ENCODE data around the gene CALU. TPM values are rescaled to one million over a fixed set of nuclear protein-coding genes. Genes with fewer than 3 reads are reported as not detected.

Gene CALU
- total RNA-seq, 1 donor from 2014 or later = 169 TPM

DNA sequence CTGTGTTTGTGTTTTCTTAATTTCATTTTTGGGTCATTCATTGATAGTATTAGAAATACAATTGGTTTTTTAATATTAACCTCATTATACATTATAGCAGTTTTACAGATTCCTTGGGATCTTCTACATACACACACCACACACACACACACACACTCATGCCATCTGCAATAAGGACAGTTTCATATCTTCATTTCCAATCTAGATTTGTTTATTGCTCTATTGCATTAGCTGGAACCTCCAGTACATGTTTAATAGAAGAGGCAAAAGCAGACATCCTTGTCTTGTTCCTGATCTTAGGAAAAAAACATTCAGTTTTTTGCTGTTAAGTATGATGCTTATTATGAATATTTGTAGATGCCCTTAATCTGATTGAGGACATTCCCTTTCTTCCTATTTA, 17.8 kb upstream of the CALU start:
- no peak for DNase-seq (ENCODE audit: low spot score)

- DNase-seq (ENCODE audit: low spot score) = no peak
Observed at GRCh38 chr7:128724743-128725142, 14.4 kb upstream of the CALU start.

- no peak for DNase-seq (ENCODE audit: low spot score)
Observed at GRCh38 chr7:128725531-128725930, 13.6 kb upstream of the CALU start.

DNA sequence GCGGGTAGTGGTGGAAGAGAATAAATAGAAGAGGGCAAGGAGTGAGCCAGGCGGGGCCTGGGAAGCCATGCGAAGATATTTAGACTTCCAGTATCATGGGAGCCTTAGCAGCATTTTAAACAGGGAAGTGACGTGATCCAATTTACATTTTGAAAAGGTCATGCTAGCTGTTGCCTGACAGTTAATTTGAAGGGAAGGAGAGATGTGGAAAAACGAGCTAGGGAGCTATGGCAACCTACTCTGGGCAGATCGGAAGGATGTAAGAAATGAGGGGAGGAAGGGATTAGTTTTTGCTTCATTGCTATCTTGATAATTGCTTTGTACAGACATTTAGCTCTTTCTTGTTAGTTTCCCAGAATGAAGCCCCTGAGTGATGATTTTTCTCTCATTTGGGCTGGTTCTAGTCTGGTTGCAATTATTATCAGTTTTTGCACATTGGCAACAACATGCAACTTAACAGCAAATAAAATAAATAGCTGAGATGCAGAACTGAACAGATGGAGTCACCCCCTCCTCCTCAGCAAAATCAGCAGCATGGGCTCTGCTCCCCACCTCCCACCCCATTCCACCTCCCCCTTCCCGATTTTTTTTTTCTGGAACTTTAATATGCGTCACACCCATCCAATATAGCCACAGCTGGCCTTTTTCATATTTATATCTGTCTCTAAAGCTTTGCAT, 13.0 kb upstream of the CALU start:
- DNase-seq (ENCODE audit: low spot score) = no peak

DNA sequence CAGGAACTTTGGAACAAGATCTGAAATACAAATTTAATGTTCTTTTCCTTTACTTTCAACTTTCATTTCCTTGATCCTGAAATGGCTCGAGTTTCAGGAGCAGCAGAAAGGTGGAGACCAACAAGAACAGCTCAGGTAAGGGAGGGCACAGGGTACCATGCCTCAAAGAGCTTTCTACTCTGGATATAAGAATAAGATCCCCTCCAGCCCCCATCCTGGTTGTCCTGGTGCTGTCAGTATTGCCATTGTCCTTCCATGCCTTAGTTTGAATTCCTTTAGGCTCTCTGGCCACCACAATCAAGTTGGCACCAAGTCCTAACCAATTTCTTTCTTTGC, 12.5 kb upstream of the CALU start:
- no peak for DNase-seq (ENCODE audit: low spot score)

DNA sequence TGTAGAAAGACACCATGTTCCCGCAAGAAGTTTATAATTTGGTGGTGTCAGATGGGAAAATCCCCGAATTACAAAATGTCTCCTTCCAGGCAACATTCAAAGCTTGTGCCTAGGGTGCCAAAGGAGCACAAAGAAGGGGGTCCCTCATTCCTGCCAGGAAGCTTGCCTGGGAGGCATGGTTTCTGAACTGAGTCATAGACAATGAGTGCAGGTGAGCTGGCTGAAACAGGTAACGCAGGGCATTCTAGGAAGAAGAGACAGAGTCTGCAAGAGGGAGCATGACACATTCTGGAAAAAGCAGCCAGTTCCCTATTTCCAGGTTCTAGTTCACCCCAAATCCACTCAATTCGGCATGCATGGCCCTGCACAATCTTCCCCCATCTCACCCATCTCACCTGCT, 11.9 kb upstream of the CALU start:
- no peak for DNase-seq (ENCODE audit: low spot score)

GRCh38 chr7:128728598-128728997, 10.6 kb upstream of the CALU start:
- no peak for DNase-seq (ENCODE audit: low spot score)

- no peak for DNase-seq (ENCODE audit: low spot score)
Observed at GRCh38 chr7:128729494-128729893, 9.7 kb upstream of the CALU start.

DNA sequence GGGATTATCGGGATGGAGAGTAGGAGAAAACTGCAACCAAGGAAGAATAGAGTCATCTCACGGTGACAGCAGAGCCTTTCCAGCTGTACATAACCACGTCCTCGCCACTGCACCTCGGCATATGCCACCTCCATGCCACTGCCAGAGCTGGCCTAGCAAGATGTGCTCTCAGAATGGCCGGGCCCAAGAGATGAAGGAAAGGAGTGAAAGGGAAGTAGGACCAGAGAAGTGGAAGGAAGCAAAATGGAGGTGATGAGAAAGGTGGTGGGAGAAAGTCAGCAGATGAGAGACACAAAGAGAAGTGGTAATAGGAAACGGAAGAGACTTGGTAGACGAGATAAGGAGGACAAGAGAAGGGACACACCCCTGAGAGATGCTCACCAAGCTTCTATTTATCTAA, 8.0 kb upstream of the CALU start:
- DNase-seq (ENCODE audit: low spot score) = no peak

- no peak for DNase-seq (ENCODE audit: low spot score)
Observed at GRCh38 chr7:128732521-128733277, 6.5 kb upstream of the CALU start.

- DNase-seq (ENCODE audit: low spot score) = no peak
Observed at GRCh38 chr7:128733278-128733645, 5.9 kb upstream of the CALU start.

GRCh38 chr7:128734890-128735289, 4.3 kb upstream of the CALU start:
- DNase-seq (ENCODE audit: low spot score) = no peak

DNA sequence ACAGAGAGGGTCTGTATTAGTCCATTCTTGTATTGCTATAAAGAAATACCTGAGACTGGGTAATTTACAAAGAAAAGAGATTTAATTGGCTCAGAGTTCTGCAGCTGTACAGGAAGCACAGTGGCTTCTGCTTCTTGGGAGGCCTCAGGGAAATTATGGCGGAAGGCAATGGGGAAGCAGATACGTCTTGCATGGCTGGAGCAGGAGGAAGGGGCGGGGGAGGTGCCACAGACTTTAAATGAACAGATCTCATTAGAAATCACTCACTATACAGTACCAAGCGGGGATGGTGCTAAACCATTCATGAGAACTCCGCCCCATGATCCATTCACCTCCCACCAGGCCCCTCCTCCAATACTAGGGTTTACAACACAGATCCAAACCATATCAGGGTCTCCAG, 3.7 kb upstream of the CALU start:
- DNase-seq (ENCODE audit: low spot score) = no peak

GRCh38 chr7:128737441-128737840, 1.7 kb upstream of the CALU start:
- no peak for DNase-seq (ENCODE audit: low spot score)

DNA sequence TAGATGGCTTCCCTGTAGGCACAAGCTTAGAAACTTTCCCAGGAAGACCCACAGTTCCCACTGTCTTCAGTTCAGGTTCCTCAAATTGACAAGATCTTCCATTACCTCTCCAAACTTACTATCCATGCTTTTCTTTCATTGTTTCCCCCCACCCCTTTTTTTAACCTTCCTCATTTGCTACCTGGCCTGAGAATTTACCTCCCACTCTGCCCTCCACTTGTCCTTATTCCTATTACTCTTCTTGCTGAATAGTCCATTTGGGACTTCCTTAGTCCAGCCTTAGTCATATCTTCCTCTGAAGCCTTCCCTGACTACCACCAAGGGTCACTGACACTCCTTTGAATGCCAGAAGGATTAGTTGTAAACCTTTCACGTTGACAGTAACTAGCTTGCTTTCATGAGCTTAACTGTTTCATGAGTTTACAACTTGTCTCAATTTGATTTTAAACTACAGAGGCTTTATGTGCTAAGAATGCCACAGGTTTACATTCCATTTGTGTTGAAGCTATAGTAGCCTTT, 1.2 kb upstream of the CALU start:
- no peak for DNase-seq (ENCODE audit: low spot score)

DNA sequence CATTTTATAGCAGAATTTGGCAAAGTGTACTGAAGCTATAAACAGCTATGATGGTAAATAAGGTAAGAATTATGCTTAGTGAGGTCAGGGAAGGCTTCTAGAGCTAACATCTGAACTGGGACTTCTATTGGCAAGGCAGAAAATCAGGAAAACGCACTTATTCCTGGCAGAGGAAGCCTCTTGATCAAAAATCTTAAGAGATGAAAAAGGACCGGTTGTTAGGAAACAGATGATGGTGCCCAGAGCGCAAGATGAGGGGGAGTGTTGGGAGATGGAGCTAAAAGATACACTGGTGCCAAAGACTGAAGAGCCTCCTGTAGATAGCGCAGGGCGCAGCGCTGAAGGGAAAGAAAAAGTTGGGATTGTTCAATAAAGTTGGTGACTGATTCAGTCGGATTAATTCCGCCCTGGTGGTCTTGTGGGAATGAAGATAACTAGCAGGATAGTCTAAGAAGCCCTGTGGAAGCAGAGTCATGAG, 550 bp upstream of the CALU start:
- DNase-seq (ENCODE audit: low spot score) = no peak

- no peak for DNase-seq (ENCODE audit: low spot score)
Observed at GRCh38 chr7:128739990-128740682, 977 bp downstream of the CALU start.

GRCh38 chr7:128740996-128741395, 1.8 kb downstream of the CALU start:
- DNase-seq (ENCODE audit: low spot score) = no peak

- DNase-seq (ENCODE audit: low spot score) = no peak
Observed at GRCh38 chr7:128741491-128741890, 2.3 kb downstream of the CALU start.

DNA sequence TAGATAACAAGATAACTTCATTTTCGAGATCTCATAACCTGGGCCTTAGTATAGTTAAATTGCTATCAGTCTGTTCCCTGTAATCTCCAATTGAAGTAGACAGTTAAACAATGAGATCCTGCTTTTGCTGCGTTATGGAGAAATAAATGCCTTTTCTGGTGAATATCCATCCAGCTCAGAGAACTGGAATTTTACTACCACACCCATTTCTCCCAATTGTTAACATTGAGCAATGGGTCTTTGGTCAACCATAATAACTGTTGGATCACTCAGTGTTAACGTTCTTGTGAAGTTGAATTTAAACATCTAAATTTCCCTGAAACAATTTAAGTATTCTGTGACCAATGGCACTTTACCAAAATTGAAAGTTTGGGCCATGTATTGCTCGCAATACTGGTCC, 3.0 kb downstream of the CALU start:
- DNase-seq (ENCODE audit: low spot score) = no peak

GRCh38 chr7:128743112-128743772, 4.1 kb downstream of the CALU start:
- DNase-seq (ENCODE audit: low spot score) = no peak
